H1 (cell line): ENCODE results near the gene NCEH1. TPM values are rescaled to one million over a fixed set of nuclear protein-coding genes. Genes with fewer than 3 reads are reported as not detected.

Experiments
- CTCF ChIA-PET: fragments of 300-600 bp; sonication (Branson Sonifier 250); formaldehyde crosslinking; loops from one replicate; lab custom pipeline; 2021; ENCODE audit not compliant: partially characterized antibody; lab: Charles Lee
- POLR2A ChIA-PET: fragments of 300-600 bp; sonication (Branson Sonifier 250); formaldehyde crosslinking; loops from one replicate; lab custom pipeline; 2021; ENCODE audit warnings: inconsistent platforms; ENCODE audit not compliant: partially characterized antibody; lab: Charles Lee
- DNase-seq, 2 experiments: peaks; one replicate each; pipeline versions ENCODE4 v3.0.0 to v3.0.0-alpha.2; 2010 to 2022; ENCODE audit warnings: low spot score in 2 of 2, low read depth in 1 of 2, mixed read lengths in 1 of 2
- FAIRE-seq: peaks from 2 replicates; lab custom pipeline; 2011; peaks lifted over from hg19 to GRCh38; lab: Jason Lieb, UNC
- H2AFZ ChIP-seq: 2 replicates; pipeline ENCODE4 v1.8.1; 2012; ENCODE audit warnings: low read length, inconsistent platforms
- H2AK5ac ChIP-seq: 2 replicates; pipeline ENCODE4 v1.6.1; 2013; ENCODE audit warnings: low read depth, low read length
- H2BK120ac ChIP-seq: replicated peaks from 2 replicates; pipeline ENCODE3; 2013; ENCODE audit warnings: low read depth, low read length, inconsistent platforms
- H2BK12ac ChIP-seq: 2 replicates; pipeline ENCODE4 v1.6.1; 2013; ENCODE audit warnings: low read depth, low read length
- H2BK15ac ChIP-seq: 2 replicates; pipeline ENCODE4 v1.6.1; 2013; ENCODE audit warnings: low read length
- H2BK20ac ChIP-seq: 2 replicates; pipeline ENCODE4 v1.6.1; 2013; ENCODE audit warnings: low read length
- H2BK5ac ChIP-seq: 2 replicates; pipeline ENCODE4 v1.6.1; 2013; ENCODE audit warnings: low read depth, low read length
- H3K14ac ChIP-seq: 2 replicates; pipeline ENCODE4 v1.6.1; 2013; ENCODE audit warnings: inconsistent platforms; ENCODE audit not compliant: insufficient read length
- H3K18ac ChIP-seq: 2 replicates; pipeline ENCODE4 v1.6.1; 2013; ENCODE audit warnings: low read length; ENCODE audit errors: extremely low read depth
- H3K23ac ChIP-seq: 2 replicates; pipeline ENCODE4 v1.6.1; 2013; ENCODE audit warnings: inconsistent platforms; ENCODE audit not compliant: insufficient read length
- H3K23me2 ChIP-seq: 2 replicates; pipeline ENCODE4 v1.6.1; 2013; ENCODE audit warnings: low read depth, low read length
- H3K27ac ChIP-seq: 2 replicates; pipeline ENCODE4 v1.6.1; 2011; ENCODE audit warnings: low read depth, low read length, inconsistent platforms
- H3K27me3 ChIP-seq, 4 experiments: replicated peaks in 1 of 4; 1 replicate in 1 of 4; 2 replicates in 3 of 4; pipeline versions ENCODE4 v1.6.1 to v1.8.1; 2011 to 2013; ENCODE audit warnings: low read length in 3 of 4, mild to moderate bottlenecking in 3 of 4, inconsistent platforms in 2 of 4, mixed read lengths in 2 of 4, moderate library complexity in 1 of 4; ENCODE audit not compliant: control insufficient read depth in 3 of 4, insufficient read depth in 3 of 4; ENCODE audit errors: extremely low read depth in 1 of 4
- H3K36me3 ChIP-seq, 4 experiments: 2 replicates each; pipeline versions ENCODE4 v1.6.1 to v1.8.1; 2011 to 2013; ENCODE audit warnings: mild to moderate bottlenecking in 4 of 4, low read length in 3 of 4, moderate library complexity in 2 of 4, control low read depth in 1 of 4, inconsistent platforms in 1 of 4; ENCODE audit not compliant: insufficient read depth in 4 of 4, control insufficient read depth in 2 of 4
- H3K4ac ChIP-seq: replicated peaks from 2 replicates; pipeline ENCODE3; 2013; ENCODE audit warnings: low read length, low read depth, mixed read lengths, inconsistent platforms; ENCODE audit not compliant: insufficient read length
- H3K4me1 ChIP-seq, 4 experiments: replicated peaks in 1 of 4; 1 replicate in 1 of 4; 2 replicates in 3 of 4; pipeline versions ENCODE4 v1.6.1 to v1.8.1; 2011 to 2013; ENCODE audit warnings: low read length in 3 of 4, inconsistent platforms in 2 of 4, mixed read lengths in 1 of 4; ENCODE audit not compliant: insufficient read depth in 4 of 4, control insufficient read depth in 3 of 4
- H3K4me2 ChIP-seq, 2 experiments: 2 replicates each; pipeline versions ENCODE4 v1.6.1 to v1.8.1; 2011 to 2013; ENCODE audit warnings: low read depth in 2 of 2, low read length in 2 of 2, control low read depth in 1 of 2, inconsistent platforms in 1 of 2, mild to moderate bottlenecking in 1 of 2; ENCODE audit not compliant: insufficient read depth in 1 of 2
- H3K4me3 ChIP-seq, 4 experiments: fragments of 200-600, 300-600 bp in 1 of 4; sonication (generic), shearing (Covaris generic), sonication (Bioruptor Twin) in 1 of 4; 2 replicates each; pipeline versions ENCODE4 v1.5.1 to v1.8.1; 2011 to 2016; ENCODE audit warnings: low read length in 4 of 4, low read depth in 3 of 4, control low read depth in 2 of 4, inconsistent platforms in 2 of 4, mild to moderate bottlenecking in 2 of 4, mixed read lengths in 1 of 4, moderate library complexity in 1 of 4; ENCODE audit not compliant: insufficient read depth in 2 of 4; ENCODE audit errors: extremely low read depth in 1 of 4
- H3K56ac ChIP-seq: replicated peaks from 2 replicates; pipeline ENCODE3; 2013; ENCODE audit warnings: low read depth, mild to moderate bottlenecking, mixed read lengths, low read length, inconsistent platforms; ENCODE audit not compliant: insufficient read length
- H3K79me1 ChIP-seq: 2 replicates; pipeline ENCODE4 v1.6.1; 2013; ENCODE audit warnings: low read depth, low read length, control low read depth
- H3K79me2 ChIP-seq, 2 experiments: 2 replicates each; pipeline versions ENCODE4 v1.6.1 to v1.8.1; 2012 to 2013; ENCODE audit warnings: low read length in 2 of 2, mild to moderate bottlenecking in 2 of 2, inconsistent platforms in 1 of 2; ENCODE audit not compliant: insufficient read depth in 2 of 2, control insufficient read depth in 1 of 2
- H3K9ac ChIP-seq, 4 experiments: replicated peaks in 1 of 4; 1 replicate in 1 of 4; 2 replicates in 3 of 4; pipeline versions ENCODE4 v1.6.1 to v1.8.1; 2011 to 2013; ENCODE audit warnings: low read depth in 3 of 4, low read length in 3 of 4, control low read depth in 2 of 4, mild to moderate bottlenecking in 2 of 4, moderate library complexity in 2 of 4, inconsistent platforms in 1 of 4; ENCODE audit errors: extremely low read depth in 1 of 4
- H3K9me3 ChIP-seq, 2 experiments: 2 replicates each; pipeline versions ENCODE4 v1.6.1 to v1.8.1; 2012 to 2013; ENCODE audit warnings: mild to moderate bottlenecking in 2 of 2, moderate library complexity in 2 of 2, control low read depth in 1 of 2, inconsistent platforms in 1 of 2, low read depth in 1 of 2, low read length in 1 of 2, mixed read lengths in 1 of 2; ENCODE audit not compliant: insufficient read depth in 2 of 2
- H4K20me1 ChIP-seq, 2 experiments: replicated peaks in 1 of 2; 2 replicates each; pipeline versions ENCODE3 to v1.8.1; 2011 to 2013; ENCODE audit warnings: inconsistent platforms in 2 of 2, low read length in 2 of 2, mild to moderate bottlenecking in 1 of 2; ENCODE audit not compliant: insufficient read depth in 2 of 2, control insufficient read depth in 1 of 2
- H4K5ac ChIP-seq: 2 replicates; pipeline ENCODE4 v1.6.1; 2013; ENCODE audit warnings: low read length, low read depth, mixed read lengths, inconsistent platforms; ENCODE audit not compliant: insufficient read length
- H4K8ac ChIP-seq: 2 replicates; pipeline ENCODE4 v1.8.0; 2013; ENCODE audit warnings: mild to moderate bottlenecking, moderate library complexity, low read length, inconsistent platforms; ENCODE audit not compliant: insufficient read depth; ENCODE audit errors: extremely low read depth
- H4K91ac ChIP-seq: replicated peaks from 2 replicates; pipeline ENCODE3; 2013; ENCODE audit warnings: low read length, mixed read lengths, inconsistent platforms; ENCODE audit not compliant: insufficient read length
- BCL11A ChIP-seq, 2 experiments: IDR thresholded peaks; one replicate each; pipeline ENCODE4 v1.6.1; 2011; ENCODE audit warnings: low read depth in 2 of 2, low read length in 2 of 2, mild to moderate bottlenecking in 2 of 2
- CEBPB ChIP-seq: IDR thresholded peaks from 2 replicates; pipeline ENCODE4 v1.6.1; 2012; ENCODE audit warnings: low read depth, low read length
- EP300 ChIP-seq, 2 experiments: IDR thresholded peaks; 1 replicate in 1 of 2; 2 replicates in 1 of 2; pipeline ENCODE4 v1.6.1; 2011 to 2012; ENCODE audit warnings: low read depth in 2 of 2, low read length in 2 of 2, mild to moderate bottlenecking in 2 of 2, borderline replicate concordance in 1 of 2, inconsistent platforms in 1 of 2, moderate library complexity in 1 of 2
- HDAC6 ChIP-seq: IDR thresholded peaks from one replicate; pipeline ENCODE4 v1.7.1; 2012; ENCODE audit warnings: low read depth, mild to moderate bottlenecking, inconsistent platforms, low read length, moderate library complexity
- NRF1 ChIP-seq: IDR thresholded peaks from 2 replicates; pipeline ENCODE4 v1.6.1; 2011; ENCODE audit warnings: mild to moderate bottlenecking, low read depth, low read length, improper control_type of control experiment
- RAD21 ChIP-seq, 2 experiments: IDR thresholded peaks in 1 of 2; conservative IDR thresholded peaks in 1 of 2; 2 replicates each; pipeline ENCODE4 v1.6.1; 2011; ENCODE audit warnings: low read depth in 2 of 2, low read length in 2 of 2, improper control_type of control experiment in 1 of 2, inconsistent platforms in 1 of 2, mild to moderate bottlenecking in 1 of 2, moderate library complexity in 1 of 2
- TEAD4 ChIP-seq: IDR thresholded peaks from 2 replicates; pipeline ENCODE4 v1.6.1; 2012; ENCODE audit warnings: low read depth, low read length, inconsistent platforms, mixed read lengths
- WGBS, 2 experiments: shearing (Covaris generic) in 1 of 2; methylation state at CpG; one replicate each; pipeline versions ENCODE4 v1.1.6 to v1.1.7; 2013 to 2015; ENCODE audit warnings: low lambda C conversion rate in 2 of 2, mixed read lengths in 2 of 2, inconsistent platforms in 1 of 2, low coverage in 1 of 2, missing lambda C conversion rate in 1 of 2; ENCODE audit not compliant: insufficient replicate concordance in 2 of 2, insufficient coverage in 1 of 2, insufficient read length in 1 of 2; ENCODE audit errors: extremely low coverage in 1 of 2, missing lambda C conversion rate in 1 of 2; 5-methylcytosine and 5-hydroxymethylcytosine counted together
- polyA plus RNA-seq, 7 experiments: library from polyadenylated mRNA; depleted of rRNA in 3 of 7; stranded (reverse) in 5 of 7; unstranded in 2 of 7; fragments of >200 nt in 5 of 7; fragments of 200-250 nt in 2 of 7; gene quantifications; 1 replicate in 5 of 7; 2 replicates in 1 of 7; 4 replicates in 1 of 7; pipeline versions ENCODE4 v1.2.1 to v1.2.3, GENCODE V29; 2011 to 2013; ENCODE audit warnings: missing spikeins in 2 of 7, mixed read lengths in 2 of 7
- total RNA-seq: library from RNA; stranded (reverse); fragmentation: NEBNext Ultra II Directional; extraction: Animal tissue kit (Norgen Biotek cat#: 25700); gene quantifications from 2 replicates; pipeline ENCODE4 v1.2.1, GENCODE V29; 2021

NCEH1 gene
- total and polyA plus RNA-seq, 2 of the 8 experiments (the other 6 are each of a cell fraction or from before 2014, with no cell fraction given), result 2.2 to 6.4 TPM

GRCh38 chr3:172752651-172753050 lies 41.8 kb upstream of the NCEH1 start:
- no peak for FAIRE-seq
- no peak overlapping the region; a peak in 1 of 4 replicates for H3K4me2 ChIP-seq

More at GRCh38 chr3:172752651-172753050, 41.8 kb upstream of the NCEH1 start:
- H2BK120ac ChIP-seq, result no peak overlapping the region
- CTCF ChIA-PET, result interaction anchor here (0.6 to 2.4 kb wide), 3 partner anchors 42 to 767 kb away, joined by 3 to 11 read pairs (median 4); partner anchors contain the start of gene NCEH1
- no peak overlapping the region for H3K18ac ChIP-seq
- H3K9ac ChIP-seq, result no peak overlapping the region
- H3K27ac ChIP-seq, result no peak overlapping the region
- 92% methylated on average over 1 of the region's 1 CpG; no CpG with 5 or more reads in 1 of the 2 experiments for WGBS, 2 experiments
- no peak for DNase-seq
- H3K9me3 ChIP-seq, result no peaks in the 10 kb centered on the region
- H3K4ac ChIP-seq, result no peak overlapping the region
- no peak overlapping the region for H2AK5ac ChIP-seq
- no peak overlapping the region for H4K8ac ChIP-seq
- H3K14ac ChIP-seq, result no peak overlapping the region
- no peak overlapping the region for H3K4me3 ChIP-seq
- H4K20me1 ChIP-seq, result peaks cover 0 to 2% of the 10 kb centered on the region in 2 experiments
- no peaks in the 10 kb centered on the region for H3K23me2 ChIP-seq
- H2BK12ac ChIP-seq, result no peak overlapping the region
- H2BK15ac ChIP-seq, result no peak overlapping the region
- H2AFZ ChIP-seq, result no peak overlapping the region
- peaks cover 0 to 40% (median 15%) of the 10 kb centered on the region in 4 experiments; a peak in 6 of 8 replicates for H3K36me3 ChIP-seq
- POLR2A ChIA-PET, result interaction anchor here (0.6 to 2.8 kb wide), 5 partner anchors 9 to 49 kb away, joined by 3 to 7 read pairs (median 5); no protein-coding TSS in a partner anchor
- no peak overlapping the region for H3K56ac ChIP-seq
- no peaks in the 10 kb centered on the region; a peak in 1 of 7 replicates for H3K4me1 ChIP-seq
- no peak overlapping the region for H3K23ac ChIP-seq
- H2BK5ac ChIP-seq, result no peak overlapping the region
- H3K79me1 ChIP-seq, result peaks cover 5% of the 10 kb centered on the region; the same call in 1 of the 2 replicates
- no peak overlapping the region for H2BK20ac ChIP-seq
- TF ChIP-seq HDAC6, result no peak
- TF ChIP-seq BCL11A (IDR thresholded peaks at IDR 0.05; ENCODE audit: low read depth in 2 of 2, low read length in 2 of 2), result no peak
- no peak for TF ChIP-seq NRF1
- no peak for TF ChIP-seq EP300 (IDR thresholded peaks at IDR 0.05; ENCODE audit: borderline replicate concordance in 1 of 2, low read depth in 2 of 2, low read length in 2 of 2)
- TF ChIP-seq RAD21 (IDR thresholded peaks at IDR 0.05 in 1 of 2, conservative IDR thresholded peaks at IDR 0.05 in 1 of 2; ENCODE audit: low read depth in 2 of 2, low read length in 2 of 2), result no peak
- TF ChIP-seq CEBPB, result no peak
- no peak for TF ChIP-seq TEAD4
- H3K27me3 ChIP-seq, result no peaks in the 10 kb centered on the region
- no peak overlapping the region for H4K5ac ChIP-seq
- no peak overlapping the region for H4K91ac ChIP-seq
- peaks cover 23 to 57% of the 10 kb centered on the region in 2 experiments for H3K79me2 ChIP-seq
